HG03064 (cell line): Measurements from ENCODE around the gene DEFB108B.
"Not testable (repeated sequence)": the region's sequence is repeated elsewhere in the genome, so short reads cannot be mapped to it uniquely, and the experiment has no call there.

ENCODE experiments used
- ATAC-seq: cut with Tn5 transposase; IDR thresholded peaks from one replicate; pipeline ENCODE4 v1.9.1; 2021; ENCODE audit warnings: low read depth; ENCODE audit not compliant: unreplicated experiment

The DEFB108B gene

DNA sequence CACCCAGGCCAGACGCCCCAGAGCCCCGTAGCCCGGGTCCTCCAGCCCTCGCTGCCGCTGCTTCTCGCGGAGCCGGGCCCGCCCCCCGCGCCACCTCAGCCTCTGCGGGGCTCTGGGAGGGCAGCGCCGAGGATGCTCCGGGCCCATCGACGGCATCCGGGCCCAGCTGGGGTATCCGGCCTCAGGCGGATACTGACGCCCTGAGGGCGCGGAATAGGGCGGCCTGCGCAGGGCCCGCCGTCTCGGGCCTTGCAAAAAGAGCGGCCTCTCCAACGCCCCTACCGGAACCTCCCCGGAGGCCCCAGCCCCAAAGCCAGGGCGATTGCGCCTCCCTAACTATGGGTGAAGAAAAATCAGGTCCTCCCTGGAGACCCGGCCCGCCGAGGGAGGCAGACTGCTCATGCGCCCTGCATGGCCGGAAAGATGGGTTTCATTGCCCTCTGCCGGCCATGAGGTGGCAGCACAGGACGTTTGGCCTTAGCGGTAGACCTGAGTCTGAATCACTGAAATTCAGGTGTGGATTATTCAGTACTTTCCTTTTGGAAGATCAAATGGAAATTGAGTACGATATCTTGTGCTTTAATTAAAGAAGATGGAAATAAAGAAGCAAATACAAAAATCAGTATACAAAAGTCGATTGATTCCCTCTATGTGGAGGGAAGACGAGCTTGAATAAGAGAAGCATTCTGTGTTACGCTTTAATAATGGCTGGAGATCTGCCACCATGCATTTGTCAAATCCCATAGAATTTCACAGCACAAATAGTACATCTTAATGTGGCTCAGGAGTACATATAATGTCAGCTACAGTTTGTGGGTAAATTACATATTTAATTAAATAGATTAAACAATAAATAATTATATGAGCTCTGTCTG lies 19.3 kb upstream of the DEFB108B start:
- not testable (repeated sequence) for ATAC-seq

- not testable (repeated sequence) for ATAC-seq
These were observed 11.5 kb upstream of the DEFB108B start for GRCh38 chr11:71821539-71821938.

DNA sequence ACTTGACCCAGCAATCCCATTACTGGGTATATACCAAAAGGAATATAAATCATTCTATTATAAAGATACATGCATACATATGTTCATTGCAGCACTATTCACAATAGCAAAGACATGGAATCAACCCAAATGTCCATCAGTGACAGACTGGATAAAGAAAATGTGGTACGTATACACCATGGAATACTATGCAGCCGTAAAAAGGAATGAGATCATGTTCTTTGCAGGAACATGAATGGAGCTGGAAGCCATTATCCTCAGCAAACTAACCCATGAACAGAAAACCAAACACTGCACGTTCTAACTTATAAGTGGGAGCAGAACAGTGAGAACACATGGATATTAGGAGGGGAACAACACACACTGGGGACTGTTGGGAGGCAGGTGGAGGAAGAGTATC lies 3.8 kb upstream of the DEFB108B start:
- not testable (repeated sequence) for ATAC-seq

- ATAC-seq, result not testable (repeated sequence)
These were observed 3.3 kb upstream of the DEFB108B start for GRCh38 chr11:71829686-71830085.

DNA sequence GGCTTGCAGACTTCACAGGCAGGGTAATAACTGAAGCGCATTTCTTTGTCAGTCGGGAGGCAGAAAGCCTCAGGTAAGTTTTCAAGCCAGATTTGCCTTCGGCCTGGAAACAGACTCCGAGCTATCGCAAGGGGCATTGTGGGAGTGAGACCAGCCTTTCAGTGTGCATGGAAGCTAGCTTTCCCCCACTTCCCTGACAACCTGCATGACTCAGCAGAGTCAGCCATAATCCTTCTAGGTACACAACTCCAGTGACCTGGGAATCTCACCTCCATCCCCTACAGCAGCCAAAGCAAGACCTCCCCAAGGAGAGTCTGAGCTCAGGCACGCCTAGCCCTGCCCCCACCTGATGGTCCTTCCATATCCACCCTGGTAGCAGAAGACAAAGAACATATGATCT lies 9.7 kb downstream of the DEFB108B start:
- ATAC-seq, result not testable (repeated sequence)

- ATAC-seq, result not testable (repeated sequence)
These were observed 10.4 kb downstream of the DEFB108B start for GRCh38 chr11:71843355-71843754.

GRCh38 chr11:71843858-71844257 lies 10.9 kb downstream of the DEFB108B start:
- ATAC-seq, result no peak

DNA sequence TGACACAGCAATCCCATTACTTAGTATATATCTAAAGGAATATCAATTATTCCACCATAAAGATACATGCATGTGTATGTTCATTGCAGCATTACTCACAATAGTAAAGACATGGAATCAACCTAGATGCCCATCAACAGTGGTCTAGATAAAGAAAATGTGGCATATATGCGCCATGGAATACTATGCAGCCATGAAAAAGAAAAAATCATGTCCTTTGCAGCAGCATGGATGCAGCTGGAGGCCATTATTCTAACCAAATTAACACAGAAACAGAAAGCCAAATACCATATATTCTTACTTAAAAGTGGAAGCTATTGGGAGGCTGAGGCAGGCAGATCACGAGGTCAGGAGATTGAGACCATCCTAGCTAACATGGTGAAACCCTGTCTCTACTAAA lies 20.9 kb downstream of the DEFB108B start:
- not testable (repeated sequence) for ATAC-seq

DNA sequence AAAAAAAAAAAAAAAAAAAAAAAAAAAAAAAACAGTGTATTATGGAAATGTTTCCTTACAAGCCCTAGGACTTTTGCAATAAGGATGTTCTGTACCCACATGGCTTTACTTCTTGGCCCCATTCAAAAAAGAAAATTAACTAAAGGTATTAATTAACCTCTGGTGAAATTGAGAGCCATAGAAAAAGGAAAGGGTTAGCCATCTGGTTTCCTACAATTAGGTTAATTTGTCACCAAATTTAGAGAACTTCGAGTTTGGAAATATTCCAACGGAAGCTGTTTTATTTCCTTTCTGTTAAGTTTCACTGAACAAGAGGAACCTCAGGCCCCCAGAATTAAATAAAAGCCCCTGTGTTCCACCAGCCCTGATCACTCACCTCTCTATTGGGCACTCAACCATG lies 22.9 kb downstream of the DEFB108B start:
- not testable (repeated sequence) for ATAC-seq

GRCh38 chr11:71860835-71861234 lies 27.8 kb downstream of the DEFB108B start:
- ATAC-seq, result not testable (repeated sequence)

DNA sequence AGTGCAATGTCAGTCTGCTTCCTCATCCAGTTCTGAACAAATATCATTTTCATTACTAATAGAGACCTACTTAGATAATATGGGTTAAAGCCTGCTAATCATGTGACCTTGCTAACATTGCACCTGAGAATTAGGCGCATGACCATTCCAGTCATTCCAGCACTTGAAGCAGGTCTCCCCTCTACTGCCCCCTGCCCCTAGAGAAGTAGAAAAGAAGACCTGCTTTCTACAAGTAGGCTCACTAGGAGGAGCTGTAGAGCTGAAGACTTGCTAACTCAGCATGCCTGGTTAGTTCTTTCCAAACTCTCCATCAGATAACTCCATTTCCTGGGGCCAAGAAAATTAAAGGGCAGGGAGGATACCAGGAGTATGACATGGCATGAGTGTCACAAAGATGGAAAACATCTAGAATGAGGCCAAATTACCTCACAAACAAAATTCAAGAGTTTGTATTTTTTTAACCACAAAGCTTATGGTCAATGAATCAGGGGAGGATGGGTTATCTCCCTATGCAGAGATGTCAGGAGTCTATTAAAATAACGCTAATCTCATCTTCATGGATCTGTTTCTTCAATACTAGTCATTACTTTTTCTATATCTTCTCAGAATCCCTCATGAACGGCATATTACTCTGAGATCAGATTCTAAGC lies 31.1 kb downstream of the DEFB108B start:
- ATAC-seq, result not testable (repeated sequence)

DNA sequence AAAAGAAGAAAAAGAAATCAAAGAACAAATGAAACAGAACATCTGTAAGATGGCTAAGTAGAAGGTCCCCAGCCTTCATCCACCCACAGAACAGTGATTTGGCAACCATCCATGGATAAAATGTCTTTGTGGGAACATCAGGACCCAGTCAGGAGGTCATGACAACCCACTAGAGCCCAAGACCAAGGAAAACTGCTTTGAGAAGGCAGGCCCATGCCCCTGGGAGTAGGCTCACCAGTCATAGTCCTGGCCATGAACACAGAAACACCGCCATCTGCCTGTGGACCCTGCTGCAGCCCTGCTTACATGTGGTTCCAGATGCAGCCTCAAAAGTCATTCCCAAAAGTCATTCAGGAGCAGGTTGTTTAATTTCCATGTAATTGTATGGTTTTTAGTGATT lies 34.2 kb downstream of the DEFB108B start:
- not testable (repeated sequence) for ATAC-seq

DNA sequence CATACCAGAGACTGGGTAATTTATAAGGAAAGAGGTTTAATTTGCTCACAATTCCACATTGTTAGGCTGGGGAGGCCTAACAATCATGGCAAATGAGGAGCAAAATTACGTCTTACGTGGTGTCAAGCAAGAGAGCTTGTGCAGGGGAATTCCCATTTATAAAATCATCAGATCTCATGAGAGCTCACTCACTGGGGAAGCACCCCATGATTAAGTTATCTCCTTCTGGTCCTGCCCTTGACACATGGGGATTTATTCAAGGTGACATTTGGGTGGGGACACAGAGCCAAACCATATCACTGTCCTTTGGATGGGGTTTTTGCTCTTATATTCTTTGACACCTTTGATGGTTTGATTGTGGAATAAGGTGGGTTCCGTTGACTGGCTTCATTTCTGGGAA lies 36.9 kb downstream of the DEFB108B start:
- ATAC-seq, result not testable (repeated sequence)

GRCh38 chr11:71870661-71871060 lies 37.7 kb downstream of the DEFB108B start:
- ATAC-seq, result not testable (repeated sequence)

GRCh38 chr11:71876262-71876661 lies 43.3 kb downstream of the DEFB108B start:
- not testable (repeated sequence) for ATAC-seq

DNA sequence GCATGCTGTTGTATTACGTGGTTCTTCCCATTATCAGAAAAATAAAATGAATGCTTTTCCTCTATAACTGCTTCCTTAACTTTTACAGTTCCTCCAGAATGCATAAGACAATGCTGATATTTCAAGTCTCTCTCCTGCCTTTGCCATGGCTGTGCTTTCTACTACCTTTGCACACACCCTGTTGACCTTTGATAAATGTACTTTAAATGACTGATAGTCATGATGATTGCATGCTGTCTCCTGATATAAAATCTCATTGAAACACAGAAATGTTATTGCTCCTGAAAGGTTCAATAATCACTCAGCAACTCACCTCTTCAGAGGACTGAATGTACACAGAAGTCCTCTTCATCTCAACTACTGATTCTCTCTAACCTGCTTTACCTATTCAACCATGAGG lies 45.1 kb downstream of the DEFB108B start, which contains the start of gene DEFB131B:
TSS of gene DEFB131B (plus strand) at position 395 of the 400 bp plus-strand sequence. CDS start at position 395, 0 bp downstream.
- not testable (repeated sequence) for ATAC-seq

DNA sequence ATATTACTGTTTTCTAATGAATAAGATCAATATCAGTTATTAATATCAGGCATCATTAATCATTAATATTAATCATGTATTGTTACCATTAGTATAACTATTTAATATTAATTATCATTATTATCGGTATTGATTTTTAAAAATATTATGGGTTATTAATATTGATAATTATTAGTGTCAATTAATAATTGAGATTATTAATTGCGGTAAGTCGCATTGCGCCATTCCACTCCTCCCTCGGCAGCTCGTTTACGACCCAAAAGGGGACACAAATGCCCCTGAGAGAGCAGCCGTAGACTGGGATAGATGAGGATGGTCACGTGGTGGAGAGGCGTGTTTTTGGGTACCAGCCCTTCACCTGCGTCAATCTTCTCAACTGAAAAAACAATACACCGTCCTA lies 52.8 kb downstream of the DEFB108B start:
- ATAC-seq, result not testable (repeated sequence)
